ENCODE measurements around the gene ARHGAP24.
"Not testable (repeated sequence)": the region's sequence is repeated elsewhere in the genome, so short reads cannot be mapped to it uniquely, and the experiment has no call there.

The ARHGAP24 gene

DNA sequence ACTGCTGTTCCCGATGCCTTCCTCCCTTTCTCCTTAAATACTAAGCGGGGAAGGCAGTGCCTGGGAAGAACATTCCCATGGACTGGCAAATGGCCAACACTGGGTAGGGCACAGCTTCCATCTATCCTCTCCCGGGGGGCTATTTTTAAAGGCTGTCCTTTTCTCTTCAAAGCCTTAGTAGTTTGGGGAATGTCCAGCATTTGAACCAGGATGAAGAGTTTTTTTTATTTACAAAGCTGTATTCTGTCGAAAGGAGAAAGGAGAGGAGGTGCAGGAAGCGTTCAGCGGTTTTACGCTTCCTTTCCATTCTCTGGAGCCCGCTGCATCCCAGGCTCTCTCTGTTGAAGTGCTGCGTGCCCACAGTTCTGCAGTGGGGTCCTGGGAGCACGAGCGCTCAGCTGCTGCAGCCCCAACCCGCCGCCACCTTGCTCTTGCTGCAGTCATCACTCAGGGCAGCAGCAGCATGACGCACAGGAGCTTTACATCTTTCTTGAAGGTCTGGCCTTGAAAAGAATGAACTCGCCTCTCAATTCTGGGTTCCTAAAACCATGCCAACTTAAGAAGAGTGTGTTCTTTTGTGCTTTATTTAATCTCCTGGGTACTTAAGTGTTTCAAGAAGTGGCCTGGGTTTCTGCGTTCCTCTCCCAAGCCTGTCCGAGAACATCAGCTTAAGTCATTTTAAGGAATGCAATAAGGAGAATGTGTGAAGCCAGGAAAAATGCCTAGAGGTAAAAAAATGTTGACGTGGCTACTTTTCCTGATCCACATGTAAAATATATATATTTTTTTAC is 457.7 kb downstream of the ARHGAP24 start:
- DNase-seq: peak; percentile 57

DNA sequence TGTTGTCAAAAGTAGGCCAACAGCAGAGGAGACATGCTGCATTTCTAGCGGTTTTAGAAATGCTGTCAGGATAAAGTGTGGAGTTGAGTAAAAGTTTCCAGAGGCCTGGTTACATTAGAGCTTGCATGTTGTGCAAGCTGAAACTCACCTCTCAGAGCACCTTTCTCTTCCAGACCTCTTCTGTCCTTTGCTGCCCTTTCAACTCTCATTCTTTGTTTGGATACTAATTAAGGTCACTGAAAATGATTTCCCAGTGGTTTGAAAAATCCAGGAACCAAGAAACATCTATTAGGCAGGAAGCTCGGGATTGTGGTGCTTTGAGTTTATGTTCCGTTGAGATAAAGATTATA is 458.3 kb downstream of the ARHGAP24 start:
- DNase-seq: no peak

GRCh38 chr4:85937507-85937906 is 462.6 kb downstream of the ARHGAP24 start:
- DNase-seq: no peak

- no peak for DNase-seq
These were observed 463.1 kb downstream of the ARHGAP24 start for GRCh38 chr4:85938062-85938461.

- no peak for DNase-seq
These were observed 464.0 kb downstream of the ARHGAP24 start for GRCh38 chr4:85938902-85939301.

GRCh38 chr4:85939595-85939994 is 464.6 kb downstream of the ARHGAP24 start:
- no peak for DNase-seq

DNA sequence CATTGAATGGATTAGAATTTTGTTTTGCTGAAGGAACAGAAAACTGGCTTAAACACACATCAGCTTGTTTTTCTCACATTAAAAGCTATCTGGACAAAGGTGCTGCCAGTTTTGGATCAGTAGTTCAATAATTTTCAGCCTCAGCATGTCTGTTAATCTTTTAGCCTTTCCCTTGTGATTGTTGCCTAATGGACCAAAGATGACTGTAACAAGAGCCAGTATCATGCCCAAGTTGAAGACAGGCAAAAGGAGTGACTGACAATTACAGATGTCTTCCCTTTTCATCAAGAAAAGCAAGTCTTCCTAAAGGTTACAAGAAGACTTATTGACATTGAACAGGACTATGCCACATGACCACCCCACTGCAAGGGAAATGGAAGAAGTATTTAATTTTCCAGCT is 465.2 kb downstream of the ARHGAP24 start:
- no peak for DNase-seq

- DNase-seq: no peak
These were observed 467.2 kb downstream of the ARHGAP24 start for GRCh38 chr4:85942107-85942506.

GRCh38 chr4:85946821-85947220 is 471.9 kb downstream of the ARHGAP24 start:
- DNase-seq: no peak

GRCh38 chr4:85951099-85951498 is 476.1 kb downstream of the ARHGAP24 start:
- no peak for DNase-seq

- no peak for DNase-seq
These were observed 477.6 kb downstream of the ARHGAP24 start for GRCh38 chr4:85952528-85952927.

DNA sequence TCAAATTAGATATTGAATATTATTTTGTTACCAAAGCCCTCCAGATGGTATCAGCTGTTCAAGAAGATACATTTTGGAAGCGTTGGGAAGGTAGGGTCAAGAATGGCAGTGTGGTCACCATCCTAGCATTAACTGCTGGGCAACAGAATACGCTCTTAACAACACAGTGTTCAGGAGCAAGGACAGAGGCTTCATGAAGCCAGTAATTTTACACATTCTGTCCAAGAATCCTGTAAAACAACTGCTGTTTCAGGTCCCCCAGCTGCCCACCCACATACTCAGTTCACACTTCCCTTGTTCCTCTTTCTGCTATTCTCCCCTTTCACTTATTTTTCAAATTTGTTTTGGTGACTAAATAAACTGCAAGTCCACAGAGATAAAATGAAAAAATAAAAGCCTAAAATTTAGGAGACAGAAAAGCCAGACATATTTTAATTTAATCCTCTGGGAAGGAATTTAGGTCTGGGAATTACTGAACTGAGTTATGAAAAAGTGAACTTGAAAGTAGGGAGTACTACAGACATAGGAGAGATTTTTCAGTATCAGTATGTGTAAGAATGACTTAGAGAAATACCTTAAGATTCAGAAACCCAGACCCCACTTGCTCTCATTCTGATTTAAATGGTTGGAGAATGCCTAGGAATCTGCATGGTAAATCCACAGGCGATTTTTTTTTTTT is 478.2 kb downstream of the ARHGAP24 start:
- no peak for DNase-seq

GRCh38 chr4:85953651-85954018 is 478.7 kb downstream of the ARHGAP24 start:
- no peak for DNase-seq

- no peak for DNase-seq
These were observed 480.8 kb downstream of the ARHGAP24 start for GRCh38 chr4:85955620-85956292.

GRCh38 chr4:85956293-85956945 is 481.5 kb downstream of the ARHGAP24 start:
- DNase-seq: no peak

DNA sequence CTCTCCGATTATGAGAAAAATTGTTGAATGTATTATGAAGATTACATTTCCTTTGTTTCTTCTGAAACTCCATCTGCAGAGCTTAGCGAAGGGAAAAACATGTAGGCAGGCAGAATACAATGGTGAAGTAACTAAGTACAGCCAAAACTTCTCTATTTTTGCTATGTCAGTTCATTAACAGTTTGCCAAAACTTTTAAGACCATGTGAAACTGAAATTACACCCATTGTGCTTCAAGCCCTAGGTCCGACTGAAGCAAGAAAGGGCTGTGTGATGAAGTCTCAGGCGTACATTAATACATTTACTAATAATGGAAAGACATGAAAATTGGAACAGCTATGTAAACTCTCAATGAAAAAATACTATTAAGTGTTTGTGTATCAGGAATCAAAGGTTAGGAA is 486.9 kb downstream of the ARHGAP24 start:
- DNase-seq: no peak

- DNase-seq: no peak
These were observed 488.3 kb downstream of the ARHGAP24 start for GRCh38 chr4:85963231-85963630.

- no peak for DNase-seq
These were observed 489.3 kb downstream of the ARHGAP24 start for GRCh38 chr4:85964298-85964697.

GRCh38 chr4:85965017-85965416 is 490.1 kb downstream of the ARHGAP24 start:
- not testable (repeated sequence) for DNase-seq

DNA sequence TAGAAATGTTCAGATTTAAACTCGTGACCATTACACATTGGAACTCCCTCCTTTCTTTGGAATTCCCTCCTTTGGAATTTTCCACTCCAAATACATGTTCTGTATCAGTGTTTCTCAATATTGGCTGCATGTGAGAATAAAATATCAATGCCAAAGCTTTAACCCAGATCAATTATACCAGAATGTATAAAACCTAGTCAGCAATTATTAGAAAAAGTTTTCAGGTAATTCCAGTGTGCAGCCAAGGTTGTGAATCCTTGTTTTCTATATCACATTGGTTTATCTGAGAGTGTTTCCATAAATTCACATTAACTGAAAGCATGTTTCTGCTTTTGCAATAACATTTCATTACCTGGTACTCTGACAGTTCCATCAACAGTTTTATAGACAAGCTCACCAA is 490.6 kb downstream of the ARHGAP24 start:
- no peak for DNase-seq

- no peak for DNase-seq
These were observed 491.4 kb downstream of the ARHGAP24 start for GRCh38 chr4:85966373-85966772.

DNA sequence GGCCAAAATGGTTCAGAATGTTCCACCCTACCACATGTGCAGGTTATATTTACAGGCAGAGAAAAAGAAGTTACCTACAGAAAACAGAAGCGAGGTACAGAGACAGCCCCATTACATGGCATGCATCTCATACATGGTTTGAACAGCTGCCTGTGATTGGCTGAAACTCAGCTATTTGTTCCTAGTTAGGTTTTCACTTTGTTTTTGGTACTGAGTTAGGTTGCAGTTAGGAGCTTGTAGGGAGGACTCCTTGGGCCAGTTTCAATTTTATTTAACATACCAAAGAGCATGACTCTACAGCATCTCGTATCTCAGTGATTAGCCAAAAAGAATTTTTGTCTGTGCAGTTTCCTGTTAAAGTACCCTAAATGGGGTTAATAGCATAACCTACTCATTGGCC is 492.9 kb downstream of the ARHGAP24 start:
- DNase-seq: no peak

Data from DMS79 treated with DMSO at 0.1 percent for 48 hours (cell line).